ENCODE results near the gene ARHGEF4. TPM values are rescaled to one million over a fixed set of nuclear protein-coding genes. Genes with fewer than 3 reads are reported as not detected.

ARHGEF4 gene
- total and polyA plus RNA-seq, 10 of the 15 experiments (the other 5 are each of a cell fraction or from before 2014, with no cell fraction given) = 0.02 to 0.24 (median 0.16) TPM; not detected in 6

- intact Hi-C loops (cut with micrococcal nuclease; ENCODE audit: unreplicated experiment) = no loop called here
- no TSS peak for BruUV-seq (replicated peaks)
- ATAC-seq = no peak
These were observed 79.7 kb downstream of the ARHGEF4 start for GRCh38 chr2:130916438-130916705.

More at GRCh38 chr2:130916438-130916705, 79.7 kb downstream of the ARHGEF4 start:
- Histone ChIP-seq H3K4me2 (ENCODE audit: control insufficient read depth, insufficient read depth) (no peak overlapping the region), H3K4me1 (ENCODE audit: control insufficient read depth, insufficient read depth, low read length) (no peaks in the 10 kb centered on the region), H3K4me3 (no peak overlapping the region), H3K27ac (ENCODE audit: control insufficient read depth, insufficient read depth) (no peak overlapping the region), H3K27me3 (replicated peaks in 1 of 2; ENCODE audit: control insufficient read depth in 2 of 2, insufficient read depth in 2 of 2, low read length in 1 of 2) (peaks cover 0 to 3% of the 10 kb centered on the region in 2 experiments; a peak in 3 of 4 replicates), H3K9me3 (replicated peaks; ENCODE audit: control insufficient read depth, insufficient read depth, low read length) (no peaks in the 10 kb centered on the region), H3K79me2 (ENCODE audit: control insufficient read depth, insufficient read depth, low read length) (no peaks in the 10 kb centered on the region), H3K36me3 (ENCODE audit: control insufficient read depth in 2 of 2, insufficient read depth in 2 of 2, low read length in 1 of 2) (no peaks in the 10 kb centered on the region), H3K9ac (ENCODE audit: control insufficient read depth, insufficient read depth, low read length) (no peak overlapping the region), H4K20me1 (ENCODE audit: control insufficient read depth, insufficient read depth) (no peaks in the 10 kb centered on the region), H2AFZ (ENCODE audit: control insufficient read depth, low read depth, low read length) (no peak overlapping the region)
- FAIRE-seq (no peak), DNase-seq (ENCODE audit: low read depth, low spot score) (no peak)
- POLR2A ChIA-PET = no interaction called here
- TF ChIP-seq EED (IDR thresholded peaks at IDR 0.05; ENCODE audit: low read depth) = no peak
- TF ChIP-seq MXI1 (IDR thresholded peaks at IDR 0.05; ENCODE audit: low read depth, low read length) = no peak
- no peak for TF ChIP-seq EGR1 (IDR thresholded peaks at IDR 0.05; ENCODE audit: borderline replicate concordance in 1 of 2, low read depth in 2 of 2, low read length in 2 of 2)
- TF ChIP-seq ZNF274 (IDR thresholded peaks at IDR 0.05; ENCODE audit: insufficient read depth, insufficient read length) = no peak
- TF ChIP-seq, protein P1, sequence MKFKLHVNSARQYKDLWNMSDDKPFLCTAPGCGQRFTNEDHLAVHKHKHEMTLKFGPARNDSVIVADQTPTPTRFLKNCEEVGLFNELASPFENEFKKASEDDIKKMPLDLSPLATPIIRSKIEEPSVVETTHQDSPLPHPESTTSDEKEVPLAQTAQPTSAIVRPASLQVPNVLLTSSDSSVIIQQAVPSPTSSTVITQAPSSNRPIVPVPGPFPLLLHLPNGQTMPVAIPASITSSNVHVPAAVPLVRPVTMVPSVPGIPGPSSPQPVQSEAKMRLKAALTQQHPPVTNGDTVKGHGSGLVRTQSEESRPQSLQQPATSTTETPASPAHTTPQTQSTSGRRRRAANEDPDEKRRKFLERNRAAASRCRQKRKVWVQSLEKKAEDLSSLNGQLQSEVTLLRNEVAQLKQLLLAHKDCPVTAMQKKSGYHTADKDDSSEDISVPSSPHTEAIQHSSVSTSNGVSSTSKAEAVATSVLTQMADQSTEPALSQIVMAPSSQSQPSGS (IDR thresholded peaks at IDR 0.05; ENCODE audit: low read length) = no peak
- no peak for TF ChIP-seq HDAC2 (IDR thresholded peaks at IDR 0.05)
- no peak for TF ChIP-seq SP1 (IDR thresholded peaks at IDR 0.05; ENCODE audit: low read depth, low read length)
- TF ChIP-seq, protein P2, sequence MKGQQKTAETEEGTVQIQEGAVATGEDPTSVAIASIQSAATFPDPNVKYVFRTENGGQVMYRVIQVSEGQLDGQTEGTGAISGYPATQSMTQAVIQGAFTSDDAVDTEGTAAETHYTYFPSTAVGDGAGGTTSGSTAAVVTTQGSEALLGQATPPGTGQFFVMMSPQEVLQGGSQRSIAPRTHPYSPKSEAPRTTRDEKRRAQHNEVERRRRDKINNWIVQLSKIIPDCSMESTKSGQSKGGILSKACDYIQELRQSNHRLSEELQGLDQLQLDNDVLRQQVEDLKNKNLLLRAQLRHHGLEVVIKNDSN (IDR thresholded peaks at IDR 0.05; ENCODE audit: borderline replicate concordance, extremely low read length, insufficient read depth, low read depth, low read length) = no peak
- TF ChIP-seq KAT2A (conservative IDR thresholded peaks at IDR 0.05; ENCODE audit: control insufficient read depth, low read depth, low read length) = no peak
- TF ChIP-seq, protein P3, sequence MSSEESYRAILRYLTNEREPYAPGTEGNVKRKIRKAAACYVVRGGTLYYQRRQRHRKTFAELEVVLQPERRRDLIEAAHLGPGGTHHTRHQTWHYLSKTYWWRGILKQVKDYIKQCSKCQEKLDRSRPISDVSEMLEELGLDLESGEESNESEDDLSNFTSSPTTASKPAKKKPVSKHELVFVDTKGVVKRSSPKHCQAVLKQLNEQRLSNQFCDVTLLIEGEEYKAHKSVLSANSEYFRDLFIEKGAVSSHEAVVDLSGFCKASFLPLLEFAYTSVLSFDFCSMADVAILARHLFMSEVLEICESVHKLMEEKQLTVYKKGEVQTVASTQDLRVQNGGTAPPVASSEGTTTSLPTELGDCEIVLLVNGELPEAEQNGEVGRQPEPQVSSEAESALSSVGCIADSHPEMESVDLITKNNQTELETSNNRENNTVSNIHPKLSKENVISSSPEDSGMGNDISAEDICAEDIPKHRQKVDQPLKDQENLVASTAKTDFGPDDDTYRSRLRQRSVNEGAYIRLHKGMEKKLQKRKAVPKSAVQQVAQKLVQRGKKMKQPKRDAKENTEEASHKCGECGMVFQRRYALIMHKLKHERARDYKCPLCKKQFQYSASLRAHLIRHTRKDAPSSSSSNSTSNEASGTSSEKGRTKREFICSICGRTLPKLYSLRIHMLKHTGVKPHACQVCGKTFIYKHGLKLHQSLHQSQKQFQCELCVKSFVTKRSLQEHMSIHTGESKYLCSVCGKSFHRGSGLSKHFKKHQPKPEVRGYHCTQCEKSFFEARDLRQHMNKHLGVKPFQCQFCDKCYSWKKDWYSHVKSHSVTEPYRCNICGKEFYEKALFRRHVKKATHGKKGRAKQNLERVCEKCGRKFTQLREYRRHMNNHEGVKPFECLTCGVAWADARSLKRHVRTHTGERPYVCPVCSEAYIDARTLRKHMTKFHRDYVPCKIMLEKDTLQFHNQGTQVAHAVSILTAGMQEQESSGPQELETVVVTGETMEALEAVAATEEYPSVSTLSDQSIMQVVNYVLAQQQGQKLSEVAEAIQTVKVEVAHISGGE (CRISPR knock-in tag; IDR thresholded peaks at IDR 0.05) = no peak
- TF ChIP-seq NRF1 (conservative IDR thresholded peaks at IDR 0.05; ENCODE audit: low read depth, low read length) = no peak
- TF ChIP-seq, protein P4, sequence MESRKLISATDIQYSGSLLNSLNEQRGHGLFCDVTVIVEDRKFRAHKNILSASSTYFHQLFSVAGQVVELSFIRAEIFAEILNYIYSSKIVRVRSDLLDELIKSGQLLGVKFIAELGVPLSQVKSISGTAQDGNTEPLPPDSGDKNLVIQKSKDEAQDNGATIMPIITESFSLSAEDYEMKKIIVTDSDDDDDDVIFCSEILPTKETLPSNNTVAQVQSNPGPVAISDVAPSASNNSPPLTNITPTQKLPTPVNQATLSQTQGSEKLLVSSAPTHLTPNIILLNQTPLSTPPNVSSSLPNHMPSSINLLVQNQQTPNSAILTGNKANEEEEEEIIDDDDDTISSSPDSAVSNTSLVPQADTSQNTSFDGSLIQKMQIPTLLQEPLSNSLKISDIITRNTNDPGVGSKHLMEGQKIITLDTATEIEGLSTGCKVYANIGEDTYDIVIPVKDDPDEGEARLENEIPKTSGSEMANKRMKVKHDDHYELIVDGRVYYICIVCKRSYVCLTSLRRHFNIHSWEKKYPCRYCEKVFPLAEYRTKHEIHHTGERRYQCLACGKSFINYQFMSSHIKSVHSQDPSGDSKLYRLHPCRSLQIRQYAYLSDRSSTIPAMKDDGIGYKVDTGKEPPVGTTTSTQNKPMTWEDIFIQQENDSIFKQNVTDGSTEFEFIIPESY (IDR thresholded peaks at IDR 0.05) = no peak
- TF ChIP-seq BMI1 (IDR thresholded peaks at IDR 0.05; ENCODE audit: borderline replicate concordance) = no peak
- RAD21 ChIA-PET (ENCODE audit: unreplicated experiment) = no interaction called here
- in situ Hi-C loops (cut with MboI) = no loop called here
- 41% methylated on average over 19 of the region's 19 CpGs for WGBS (ENCODE audit: insufficient coverage, insufficient replicate concordance, low lambda C conversion rate, missing lambda C conversion rate)
- CTCF ChIA-PET = no interaction called here
- SMC1A ChIA-PET (ENCODE audit: uncharacterized antibody, unreplicated experiment) = no interaction called here
